Measurements from ENCODE around the gene NRG3. TPM values are rescaled to one million over a fixed set of nuclear protein-coding genes. Genes with fewer than 3 reads are reported as not detected.

The NRG3 gene
- total RNA-seq, 1 donor from 2014 or later = 1.6 TPM

- Histone ChIP-seq H3K4me1 (no peaks in the 10 kb centered on the region), H3K27me3 (no peaks in the 10 kb centered on the region), H3K27ac (no peak overlapping the region), H3K4me3 (no peak overlapping the region), H3K9me3 (no peaks in the 10 kb centered on the region), H3K36me3 (no peaks in the 10 kb centered on the region)
- intact Hi-C loops (cut with DNase I) = no loop called here
- TF ChIP-seq CTCF (IDR thresholded peaks at IDR 0.05) = no peak
- no peak for DNase-seq (ENCODE audit: low spot score in 2 of 2)
Observed at GRCh38 chr10:82213784-82214183, 338.8 kb downstream of the NRG3 start.

DNA sequence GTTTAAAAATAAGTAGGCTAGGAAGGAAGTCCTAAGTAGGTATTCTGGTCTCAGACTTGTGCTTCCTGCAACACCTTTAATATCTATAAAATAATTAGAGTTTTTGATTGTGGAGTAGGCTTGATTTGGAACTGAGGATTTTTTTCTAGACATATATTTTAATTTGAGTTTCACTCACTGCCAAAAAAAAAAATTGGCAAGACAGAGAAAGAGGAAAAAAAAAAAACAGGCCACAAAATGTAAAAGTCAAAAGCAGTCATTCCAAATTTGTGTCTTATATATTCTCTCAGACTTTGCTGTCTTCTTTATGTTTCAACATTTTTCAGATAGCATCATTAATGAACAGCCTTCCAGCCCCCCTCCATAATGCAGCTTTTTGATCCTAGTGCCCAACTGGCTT lies 346.1 kb downstream of the NRG3 start:
- H3K4me1 ChIP-seq = no peaks in the 10 kb centered on the region
- TF ChIP-seq CTCF (IDR thresholded peaks at IDR 0.05) = no peak
- H3K27ac ChIP-seq = no peak overlapping the region
- DNase-seq (ENCODE audit: low spot score in 2 of 2) = no peak
- intact Hi-C loops (cut with DNase I) = no loop called here
- no peaks in the 10 kb centered on the region for H3K27me3 ChIP-seq
- no peak overlapping the region for H3K4me3 ChIP-seq
- no peaks in the 10 kb centered on the region for H3K36me3 ChIP-seq
- H3K9me3 ChIP-seq = no peaks in the 10 kb centered on the region

DNA sequence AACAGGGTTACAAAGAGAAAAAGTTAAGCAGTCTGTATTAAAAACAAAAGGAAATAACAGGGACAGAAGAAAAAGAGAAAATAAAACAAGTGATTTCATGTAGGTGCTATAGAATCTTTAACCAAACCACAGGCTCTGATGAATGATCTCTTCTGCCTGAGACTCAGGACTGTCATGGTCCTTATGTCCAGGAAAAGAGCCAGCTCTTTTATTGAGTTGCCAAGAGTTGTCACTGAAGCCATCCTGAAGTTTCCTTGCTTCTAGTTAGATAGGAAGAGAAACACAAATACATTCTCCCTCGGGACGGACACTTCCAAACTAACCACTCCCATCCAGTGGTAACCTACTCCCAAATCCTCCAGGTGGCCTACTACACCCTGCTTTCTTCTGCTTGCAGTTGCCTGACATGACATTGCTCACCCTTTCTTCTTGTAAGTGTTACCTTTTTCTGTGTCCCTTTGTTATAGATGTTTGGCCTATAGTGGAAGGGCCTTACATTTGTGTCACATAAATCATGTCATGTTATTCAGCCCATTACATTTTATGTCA lies 346.7 kb downstream of the NRG3 start:
- intact Hi-C loops (cut with DNase I) = no loop called here
- H3K9me3 ChIP-seq = no peaks in the 10 kb centered on the region

GRCh38 chr10:82228701-82229100 lies 353.7 kb downstream of the NRG3 start:
- Histone ChIP-seq H3K27me3 (no peaks in the 10 kb centered on the region), H3K9me3 (no peaks in the 10 kb centered on the region), H3K36me3 (no peaks in the 10 kb centered on the region), H3K27ac (no peak overlapping the region), H3K4me3 (no peak overlapping the region), H3K4me1 (no peaks in the 10 kb centered on the region)
- no peak for DNase-seq (ENCODE audit: low spot score in 2 of 2)
- intact Hi-C loops (cut with DNase I) = no loop called here
- TF ChIP-seq CTCF (IDR thresholded peaks at IDR 0.05) = no peak

More for the DNA sequence above, 346.7 kb downstream of the NRG3 start:
- no peak for TF ChIP-seq CTCF (IDR thresholded peaks at IDR 0.05)
- DNase-seq (ENCODE audit: low spot score in 2 of 2) = no peak
- no peaks in the 10 kb centered on the region for H3K4me1 ChIP-seq
- no peaks in the 10 kb centered on the region for H3K36me3 ChIP-seq
- H3K4me3 ChIP-seq = no peak overlapping the region
- no peak overlapping the region for H3K27ac ChIP-seq
- no peaks in the 10 kb centered on the region for H3K27me3 ChIP-seq

DNA sequence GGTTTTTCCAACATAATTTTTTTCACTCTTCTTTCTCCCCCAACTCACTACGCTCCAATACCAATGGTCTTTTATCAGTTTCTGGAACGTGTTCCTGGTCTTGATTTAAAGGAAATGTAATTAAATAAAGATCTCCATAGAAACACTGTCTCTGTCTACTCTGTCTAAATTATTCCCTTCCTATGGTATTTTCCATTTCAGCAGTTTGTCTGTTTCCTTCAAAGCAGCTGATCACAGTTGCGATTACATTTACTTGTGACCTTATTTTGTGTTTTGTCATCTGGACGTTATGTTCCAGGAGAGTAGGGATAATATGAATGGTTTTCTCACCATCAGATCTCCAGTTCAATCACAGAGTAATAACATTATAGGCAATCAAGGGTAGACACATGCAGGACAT lies 359.2 kb downstream of the NRG3 start:
- Histone ChIP-seq H3K4me3 (no peak overlapping the region), H3K36me3 (no peaks in the 10 kb centered on the region), H3K27ac (no peak overlapping the region), H3K27me3 (no peaks in the 10 kb centered on the region), H3K9me3 (no peaks in the 10 kb centered on the region), H3K4me1 (no peaks in the 10 kb centered on the region)
- DNase-seq (ENCODE audit: low spot score in 2 of 2) = no peak
- TF ChIP-seq CTCF (IDR thresholded peaks at IDR 0.05) = no peak
- intact Hi-C loops (cut with DNase I) = no loop called here
